ENCODE results near the gene DIP2C.

- TF ChIP-seq CTCF (IDR thresholded peaks at IDR 0.05): no peak
- no peak for TF ChIP-seq POLR2AphosphoS5 (IDR thresholded peaks at IDR 0.05)
These were observed 200.6 kb downstream of the DIP2C start for GRCh38 chr10:488933-489215.

All from stomach (tissue), 4 donors.